G401.6 (cell line): ENCODE measurements around the gene ADRA2A.

ENCODE experiments used
- FAIRE-seq: peaks from 2 replicates; lab custom pipeline; 2012; peaks lifted over from hg19 to GRCh38; lab: Jason Lieb, UNC

ADRA2A gene

DNA sequence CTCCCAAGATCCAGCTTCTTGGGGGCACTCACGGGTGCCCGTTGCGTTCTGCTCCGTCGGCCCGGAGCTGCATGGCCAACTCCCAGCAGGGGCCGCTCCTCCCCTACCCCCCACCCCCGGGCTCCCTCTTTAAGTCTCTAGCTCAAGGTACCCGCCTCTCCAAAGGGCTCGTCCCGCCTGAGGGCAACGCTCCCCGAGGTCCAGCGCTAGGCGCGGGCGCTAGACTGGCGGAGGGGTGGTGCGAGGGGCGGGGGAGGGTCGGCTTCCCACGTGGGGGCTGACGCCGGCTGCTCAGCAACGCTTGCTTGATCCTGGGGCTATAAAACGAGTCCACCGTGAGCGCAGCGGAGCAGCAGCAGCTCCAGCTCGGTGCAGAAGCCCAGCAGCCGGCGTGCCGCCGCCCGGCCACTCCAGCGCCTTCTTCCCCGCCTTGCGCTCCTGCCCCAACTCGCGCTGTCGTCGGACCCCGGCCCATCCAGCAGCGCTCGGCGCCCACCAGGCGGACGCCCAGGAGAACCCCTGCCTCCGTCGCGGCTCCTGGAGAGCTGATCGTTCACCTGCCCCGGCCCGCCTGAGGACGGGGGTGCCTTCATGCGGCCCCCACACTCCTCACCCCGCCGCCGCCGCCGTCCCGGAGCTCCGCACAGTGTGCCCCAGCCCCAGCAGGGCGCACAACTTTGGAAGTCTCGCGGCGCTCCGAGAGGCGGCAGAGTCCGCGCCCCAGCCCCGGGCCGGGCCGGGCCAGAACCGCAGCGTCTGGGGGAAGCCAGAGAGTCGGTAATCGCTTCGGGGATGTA, at the start of gene ADRA2A:
ADRA2A (plus strand) TSS at position 348 of the 797 bp plus-strand sequence. CDS start 968 bp downstream, outside the sequence.
- FAIRE-seq = no peak

DNA sequence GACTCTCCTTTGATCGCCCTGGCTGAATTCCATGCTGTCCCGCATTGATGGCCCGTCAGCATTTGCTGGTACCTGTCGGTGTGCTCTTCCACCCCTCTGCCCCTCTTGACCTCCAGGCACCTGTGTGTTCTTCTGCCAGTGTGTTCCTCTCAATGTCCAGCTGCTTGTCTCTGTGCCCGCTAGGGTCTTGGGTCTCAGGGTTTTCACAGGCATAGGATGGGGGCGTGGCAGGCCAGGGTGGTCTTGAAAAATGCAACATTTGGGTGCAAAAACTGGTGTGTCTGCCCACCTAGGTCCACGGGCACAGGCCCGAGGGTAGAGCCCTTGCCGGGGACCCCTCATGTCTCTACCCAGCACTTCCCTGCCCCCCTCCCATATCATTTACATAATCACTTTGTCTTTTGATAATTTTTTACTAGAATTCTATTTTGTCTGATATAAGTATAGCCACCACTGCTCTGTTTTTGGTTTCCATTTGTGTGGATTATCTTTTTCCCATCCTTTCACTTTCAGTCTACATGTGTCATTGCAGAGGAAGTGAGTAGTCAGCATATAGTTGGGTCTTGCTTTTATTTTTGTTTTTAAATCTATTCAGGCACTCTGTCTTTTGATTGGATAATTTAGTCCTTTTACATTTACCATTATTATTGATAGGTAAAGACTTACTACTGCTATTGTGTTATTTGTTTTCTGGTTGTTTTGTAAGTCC, 46.6 kb upstream of the ADRA2A start:
- FAIRE-seq = no peak

DNA sequence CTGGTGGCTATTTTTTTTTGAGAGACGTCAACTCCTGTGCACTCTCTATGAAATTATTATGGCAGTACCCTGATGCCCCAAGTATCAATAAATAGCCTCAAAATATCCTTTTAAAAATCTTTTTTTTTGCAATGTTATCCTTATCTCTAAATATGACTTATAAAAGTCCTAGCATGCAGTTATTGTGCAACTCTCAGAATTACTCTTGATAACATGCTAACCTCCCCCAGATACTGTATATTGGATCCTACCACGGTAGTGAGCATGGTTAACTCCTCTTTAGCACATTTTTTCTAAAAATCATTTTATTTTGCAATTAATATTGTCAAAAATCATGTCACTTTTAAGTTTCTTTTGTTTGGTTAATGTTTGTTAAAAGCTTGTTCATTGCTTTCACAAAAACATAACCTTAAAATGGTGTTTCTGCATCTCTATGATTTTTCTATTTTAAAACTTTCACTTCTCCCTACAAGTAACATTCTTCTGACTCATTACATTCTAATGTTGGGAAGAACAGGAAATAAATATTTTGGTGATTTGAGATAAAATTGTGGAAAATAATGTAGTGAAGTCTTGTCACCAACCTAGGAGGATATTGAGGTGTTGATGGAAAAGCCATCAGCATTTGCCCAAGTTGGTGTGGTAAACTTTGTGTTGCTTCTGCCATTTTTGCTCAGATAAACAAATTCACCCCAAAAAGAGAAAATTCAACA, 42.1 kb upstream of the ADRA2A start:
- peak; percentile 21 for FAIRE-seq

DNA sequence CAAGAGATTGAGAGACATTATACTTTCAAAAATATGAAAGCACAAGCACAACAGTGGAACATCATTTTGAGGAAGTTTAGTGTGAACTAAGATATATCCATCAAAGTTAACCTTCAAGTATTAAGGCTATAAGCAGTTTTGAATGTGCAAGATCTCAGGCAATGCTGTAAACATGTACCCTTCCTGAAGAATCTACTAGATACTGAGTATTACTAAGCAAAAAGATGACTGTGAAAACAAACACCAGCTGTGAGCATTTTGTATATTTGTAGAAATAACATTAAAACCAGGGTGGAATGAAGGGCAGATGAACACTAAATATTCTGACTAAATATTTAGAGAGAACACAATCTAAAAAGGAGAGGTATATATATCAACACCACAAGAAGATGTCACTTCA, 41.3 kb upstream of the ADRA2A start:
- FAIRE-seq = no peak

DNA sequence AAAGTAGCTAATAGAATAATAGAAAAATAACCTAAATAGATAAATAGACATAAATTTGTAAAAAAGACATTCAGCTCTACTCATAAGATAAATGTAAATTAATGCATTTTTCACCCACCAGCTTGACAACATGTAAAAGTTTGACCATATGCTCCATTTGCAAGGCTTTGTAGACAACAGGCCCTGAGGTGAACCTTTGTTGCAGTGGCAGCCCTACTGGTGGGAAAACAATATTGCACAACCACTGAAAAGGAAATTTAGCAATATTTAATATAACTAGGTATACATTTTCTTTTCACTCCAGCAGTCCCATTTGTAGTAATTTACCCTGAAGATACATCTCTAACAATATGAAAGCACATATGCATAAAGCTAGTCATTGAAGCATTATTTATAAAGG, 39.0 kb upstream of the ADRA2A start:
- FAIRE-seq = no peak

DNA sequence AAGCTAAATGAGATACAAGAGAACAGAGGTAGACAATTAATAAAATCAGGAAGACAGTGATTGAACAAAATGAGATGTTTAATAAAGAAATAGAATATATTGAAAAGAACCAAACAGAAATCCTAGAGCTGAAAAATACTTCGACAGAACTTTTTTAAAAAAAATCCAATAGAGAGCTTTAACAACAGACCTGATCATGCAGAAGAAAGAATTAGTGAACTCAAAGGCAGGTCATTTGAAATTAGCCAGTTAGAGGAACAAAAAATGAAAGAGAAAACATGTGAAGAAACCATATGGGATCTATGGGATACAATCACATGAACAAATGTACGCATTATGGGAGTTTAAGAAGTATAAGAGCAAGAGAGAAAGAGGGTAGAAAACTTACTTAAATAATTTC, 37.3 kb upstream of the ADRA2A start:
- FAIRE-seq = no peak

DNA sequence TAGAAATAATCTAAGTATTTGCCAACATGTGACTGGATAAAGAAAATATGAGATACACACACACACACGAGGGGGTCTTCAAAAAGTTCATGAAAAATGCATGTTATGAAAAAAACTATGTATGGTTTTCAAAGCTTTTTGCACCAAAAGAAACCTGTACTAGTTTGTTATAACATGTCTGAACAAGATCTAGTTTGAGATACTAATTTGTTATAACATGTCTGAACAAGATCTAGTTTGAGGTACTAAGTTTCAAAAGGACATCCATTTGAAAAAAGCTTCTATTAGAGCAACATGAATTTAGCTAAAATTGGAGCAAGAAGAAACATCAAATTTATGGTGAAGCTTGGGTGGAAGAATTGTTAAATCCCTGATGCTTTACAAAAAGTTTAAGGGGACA, 19.8 kb upstream of the ADRA2A start:
- no peak for FAIRE-seq

DNA sequence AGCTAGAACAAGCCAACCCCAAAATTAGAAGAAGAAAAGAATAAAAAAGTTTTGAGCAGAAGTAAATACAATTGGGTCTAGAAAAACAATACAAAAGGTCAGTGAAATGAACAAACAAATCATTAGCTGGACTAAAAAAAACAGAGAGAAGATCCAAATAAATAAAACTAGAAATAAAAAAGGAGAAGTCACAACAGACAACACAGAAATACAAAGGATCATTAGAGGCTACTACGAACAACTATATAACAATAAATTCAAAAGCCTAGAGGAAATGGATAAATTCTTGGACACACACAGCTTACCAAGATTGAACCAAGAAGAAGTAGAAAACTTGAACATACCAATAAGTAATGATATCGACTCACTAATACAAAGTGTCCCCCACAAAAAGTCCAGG, 13.4 kb upstream of the ADRA2A start:
- FAIRE-seq = no peak

DNA sequence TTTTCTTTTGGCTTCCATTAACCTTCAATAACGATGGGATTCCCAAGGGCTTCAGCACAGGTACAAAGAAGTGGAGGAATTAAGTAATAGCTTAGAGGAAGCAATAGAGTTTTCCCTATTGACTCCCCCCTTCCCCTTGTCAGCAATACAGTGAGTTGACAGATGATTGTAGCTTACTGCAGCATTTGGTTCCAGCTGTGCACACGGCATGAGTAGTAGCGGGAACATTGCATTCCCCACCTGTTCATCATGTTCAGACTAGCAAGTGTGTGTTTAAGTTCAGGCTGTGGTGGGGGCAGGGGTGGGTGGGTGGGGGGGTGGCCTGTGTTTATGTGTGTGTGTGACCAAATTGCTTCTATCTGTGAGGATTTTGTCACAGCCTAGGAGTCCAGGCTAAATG, 4.6 kb upstream of the ADRA2A start:
- FAIRE-seq = no peak

DNA sequence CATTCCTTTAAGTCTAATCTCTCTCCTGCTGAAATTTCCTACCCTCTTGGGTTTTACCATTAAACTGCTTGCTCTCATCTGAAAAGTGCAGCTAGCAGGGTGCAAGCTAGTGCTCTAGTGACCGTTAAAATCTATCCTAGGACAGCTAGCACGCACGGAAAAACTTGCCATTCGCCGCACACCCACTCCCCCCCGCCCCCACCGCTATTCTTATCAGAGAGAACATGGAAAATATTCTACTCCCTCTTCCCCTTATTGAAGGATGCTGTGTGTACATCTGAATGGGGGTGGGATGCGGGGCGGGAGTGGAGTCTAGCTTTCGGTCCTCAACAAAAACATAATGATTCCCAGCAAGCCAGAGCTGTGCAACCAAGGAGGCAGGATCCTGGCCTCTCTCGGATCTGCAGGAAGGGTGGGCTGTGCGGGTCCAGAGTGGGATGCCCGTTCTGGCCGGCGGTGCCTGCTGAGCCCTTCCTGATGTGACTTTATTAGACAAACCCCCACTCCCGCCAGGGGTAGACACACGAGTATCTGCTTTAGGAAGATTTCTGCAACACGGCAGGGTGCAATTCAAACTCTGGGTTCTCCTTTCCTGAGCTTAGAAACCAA, 1.1 kb upstream of the ADRA2A start:
- no peak for FAIRE-seq

DNA sequence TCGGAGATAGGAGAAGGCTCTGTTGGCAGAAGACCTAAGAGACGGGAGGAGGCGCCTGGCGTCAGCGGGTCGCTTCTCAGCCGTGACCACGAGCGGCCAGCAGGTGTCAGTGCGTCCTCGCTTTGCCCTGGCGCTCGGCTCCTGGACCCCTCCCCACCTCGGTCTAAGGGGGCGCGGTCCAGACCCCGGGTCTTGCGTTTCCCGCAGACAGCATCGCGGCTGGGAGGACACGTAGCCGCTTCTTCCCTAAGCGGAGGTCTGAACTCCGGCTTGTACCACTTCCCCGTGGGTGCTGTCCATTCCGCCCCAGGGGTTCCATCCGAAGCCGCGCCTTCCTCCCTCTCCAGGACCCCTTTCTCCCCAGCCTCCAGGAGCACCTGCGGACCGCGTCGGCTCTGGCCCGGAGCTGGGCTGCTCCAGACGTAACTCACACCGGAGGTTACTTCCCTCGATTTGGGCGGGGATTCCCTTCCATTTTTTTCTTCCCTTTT, 593 bp upstream of the ADRA2A start:
- no peak for FAIRE-seq

DNA sequence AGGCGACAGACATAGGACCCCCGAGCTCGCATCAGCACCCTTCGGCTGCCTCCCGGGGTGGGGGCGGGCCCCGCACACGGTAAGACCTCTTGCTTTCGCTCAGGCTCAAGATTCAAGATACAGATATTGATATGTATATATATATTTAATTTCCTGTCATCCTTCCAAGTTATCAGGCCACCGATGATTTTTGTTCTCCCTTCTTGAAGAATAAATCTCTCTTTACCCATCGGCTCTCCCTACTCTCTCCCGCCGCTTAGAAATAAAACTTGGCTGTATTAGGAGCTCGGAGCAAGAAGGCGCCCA, 603 bp downstream of the ADRA2A start:
- FAIRE-seq = no peak

DNA sequence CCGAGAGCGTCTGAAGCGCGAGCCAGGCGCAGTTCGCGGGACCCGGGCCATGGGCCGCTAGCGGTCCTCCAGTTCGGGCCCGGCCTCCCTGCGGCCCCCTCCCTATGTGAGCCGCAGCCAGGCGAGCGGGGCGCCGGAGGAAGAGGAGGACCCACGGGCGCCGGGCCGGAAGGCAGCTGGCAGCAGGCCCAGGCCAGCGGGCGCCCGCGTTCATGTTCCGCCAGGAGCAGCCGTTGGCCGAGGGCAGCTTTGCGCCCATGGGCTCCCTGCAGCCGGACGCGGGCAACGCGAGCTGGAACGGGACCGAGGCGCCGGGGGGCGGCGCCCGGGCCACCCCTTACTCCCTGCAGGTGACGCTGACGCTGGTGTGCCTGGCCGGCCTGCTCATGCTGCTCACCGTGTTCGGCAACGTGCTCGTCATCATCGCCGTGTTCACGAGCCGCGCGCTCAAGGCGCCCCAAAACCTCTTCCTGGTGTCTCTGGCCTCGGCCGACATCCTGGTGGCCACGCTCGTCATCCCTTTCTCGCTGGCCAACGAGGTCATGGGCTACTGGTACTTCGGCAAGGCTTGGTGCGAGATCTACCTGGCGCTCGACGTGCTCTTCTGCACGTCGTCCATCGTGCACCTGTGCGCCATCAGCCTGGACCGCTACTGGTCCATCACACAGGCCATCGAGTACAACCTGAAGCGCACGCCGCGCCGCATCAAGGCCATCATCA, 1.1 kb downstream of the ADRA2A start:
- FAIRE-seq = no peak

DNA sequence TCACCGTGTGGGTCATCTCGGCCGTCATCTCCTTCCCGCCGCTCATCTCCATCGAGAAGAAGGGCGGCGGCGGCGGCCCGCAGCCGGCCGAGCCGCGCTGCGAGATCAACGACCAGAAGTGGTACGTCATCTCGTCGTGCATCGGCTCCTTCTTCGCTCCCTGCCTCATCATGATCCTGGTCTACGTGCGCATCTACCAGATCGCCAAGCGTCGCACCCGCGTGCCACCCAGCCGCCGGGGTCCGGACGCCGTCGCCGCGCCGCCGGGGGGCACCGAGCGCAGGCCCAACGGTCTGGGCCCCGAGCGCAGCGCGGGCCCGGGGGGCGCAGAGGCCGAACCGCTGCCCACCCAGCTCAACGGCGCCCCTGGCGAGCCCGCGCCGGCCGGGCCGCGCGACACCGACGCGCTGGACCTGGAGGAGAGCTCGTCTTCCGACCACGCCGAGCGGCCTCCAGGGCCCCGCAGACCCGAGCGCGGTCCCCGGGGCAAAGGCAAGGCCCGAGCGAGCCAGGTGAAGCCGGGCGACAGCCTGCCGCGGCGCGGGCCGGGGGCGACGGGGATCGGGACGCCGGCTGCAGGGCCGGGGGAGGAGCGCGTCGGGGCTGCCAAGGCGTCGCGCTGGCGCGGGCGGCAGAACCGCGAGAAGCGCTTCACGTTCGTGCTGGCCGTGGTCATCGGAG, 1.8 kb downstream of the ADRA2A start:
- FAIRE-seq = no peak

DNA sequence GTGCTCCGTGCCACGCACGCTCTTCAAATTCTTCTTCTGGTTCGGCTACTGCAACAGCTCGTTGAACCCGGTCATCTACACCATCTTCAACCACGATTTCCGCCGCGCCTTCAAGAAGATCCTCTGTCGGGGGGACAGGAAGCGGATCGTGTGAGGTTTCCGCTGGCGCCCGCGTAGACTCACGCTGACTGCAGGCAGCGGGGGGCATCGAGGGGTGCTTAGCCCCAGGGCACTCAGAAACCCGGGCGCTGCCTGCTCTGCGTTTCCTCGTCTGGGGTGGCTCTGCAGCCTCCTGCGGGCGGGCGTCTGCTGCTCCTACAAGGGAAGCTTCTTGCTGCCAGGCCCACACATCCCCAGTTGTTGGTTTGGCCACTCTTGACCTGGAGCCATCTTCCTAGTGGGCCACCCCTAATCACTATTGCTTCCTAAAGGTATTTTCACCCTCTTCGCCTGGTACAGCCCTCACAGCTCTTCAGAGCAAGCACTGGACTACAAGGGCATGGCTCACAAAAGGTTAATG, 2.5 kb downstream of the ADRA2A start:
- FAIRE-seq = no peak

DNA sequence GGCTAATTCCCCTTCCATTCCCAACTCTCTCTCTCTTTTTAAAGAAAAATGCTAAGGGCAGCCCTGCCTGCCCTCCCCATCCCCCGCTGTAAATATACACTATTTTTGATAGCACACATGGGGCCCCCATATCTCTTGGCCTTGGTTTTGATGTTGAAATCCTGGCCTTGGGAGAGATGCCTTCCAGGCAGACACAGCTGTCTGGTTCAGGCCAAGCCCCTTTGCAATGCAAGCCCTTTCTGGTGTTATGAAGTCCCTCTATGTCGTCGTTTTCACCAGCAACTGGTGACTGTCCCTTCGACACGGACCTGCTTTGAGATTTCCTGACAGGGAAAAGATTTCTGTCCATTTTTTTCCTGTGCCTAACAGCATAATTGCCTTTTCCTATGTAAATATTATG, 3.0 kb downstream of the ADRA2A start:
- no peak for FAIRE-seq

DNA sequence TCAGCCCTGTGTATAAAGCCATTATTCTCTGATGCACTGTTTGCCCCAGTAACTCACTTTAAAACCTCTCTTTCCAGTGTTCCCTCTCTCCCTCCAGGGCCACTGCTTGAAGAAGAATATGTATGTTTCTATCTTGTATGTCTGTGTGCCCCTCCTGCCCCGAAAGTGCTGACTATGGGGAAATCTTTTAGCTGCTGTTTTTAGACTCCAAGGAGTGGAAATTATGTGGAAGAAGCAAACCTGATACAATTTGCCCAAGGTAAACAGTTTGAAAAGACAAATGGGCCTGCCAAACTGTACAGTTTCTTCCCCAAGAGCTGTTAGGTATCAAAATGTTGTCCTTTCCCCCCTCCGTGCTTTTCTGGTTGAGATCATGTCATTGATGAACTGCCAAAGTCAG, 3.4 kb downstream of the ADRA2A start:
- no peak for FAIRE-seq

DNA sequence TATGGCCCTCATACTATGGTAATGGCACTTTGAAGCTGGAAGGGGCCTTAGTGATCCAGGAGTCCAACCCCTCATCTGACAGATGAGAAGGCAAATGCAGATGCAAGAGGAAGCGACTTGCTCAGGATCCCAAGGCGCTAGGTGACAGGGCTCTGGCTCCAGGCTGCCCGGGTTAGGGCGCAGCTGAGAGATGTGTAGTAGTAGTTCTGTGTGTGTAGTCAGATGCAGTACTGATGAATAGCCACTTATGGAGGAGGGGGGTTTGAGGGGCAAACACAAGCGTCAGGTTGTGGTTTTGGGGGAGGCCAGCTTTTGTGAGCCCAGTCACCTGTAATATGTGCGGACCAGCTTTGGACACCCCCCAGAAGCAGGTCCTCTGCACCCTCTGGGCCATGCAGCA, 4.8 kb downstream of the ADRA2A start:
- no peak for FAIRE-seq

DNA sequence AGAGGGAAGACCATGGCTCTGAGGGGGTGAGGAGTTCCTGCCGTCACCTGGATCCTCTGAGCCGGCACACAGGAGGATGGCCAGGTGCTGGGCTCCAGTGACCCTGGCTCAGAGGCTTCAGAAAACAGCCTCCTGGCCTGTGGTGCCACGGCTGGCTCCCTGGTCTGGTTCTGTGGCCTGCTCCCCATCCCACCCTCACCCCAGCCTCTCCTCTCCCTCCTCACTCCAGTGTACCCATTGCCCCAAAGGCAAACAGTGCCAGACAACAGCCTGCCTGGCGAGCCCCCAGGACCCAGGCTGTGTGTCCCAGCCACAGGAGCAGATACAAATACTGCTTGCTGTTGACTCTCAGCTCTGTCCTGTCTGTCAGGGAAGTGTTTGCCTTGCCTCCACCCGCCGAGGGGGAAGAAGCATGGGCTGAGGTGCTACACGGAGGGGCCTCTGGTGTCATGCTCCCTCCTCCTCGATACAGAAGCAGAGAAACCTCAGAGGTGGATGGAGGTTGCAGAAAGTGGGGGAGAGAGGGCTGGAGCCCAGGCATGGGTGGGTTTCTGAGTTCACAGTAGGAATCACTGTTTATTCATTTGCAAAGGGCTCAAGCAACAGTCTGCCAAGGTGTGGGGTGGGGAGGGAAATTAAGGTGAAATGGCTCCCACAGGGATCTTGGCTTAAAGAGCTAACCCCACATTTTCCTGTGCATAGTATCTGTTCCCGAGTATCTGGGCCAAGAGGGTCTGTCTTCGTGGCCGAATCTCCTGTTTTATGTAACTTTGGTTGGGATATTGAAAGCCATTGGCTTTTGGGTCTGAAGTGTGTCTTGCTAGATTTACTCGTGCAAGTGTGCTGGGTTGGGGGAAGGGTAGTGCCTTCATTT, 5.5 kb downstream of the ADRA2A start:
- FAIRE-seq = no peak
